ENCODE data around the gene PLAGL2.

GRCh38 chr20:32162351-32162750 is 45.2 kb downstream of the PLAGL2 start:
- no peak for TF ChIP-seq POLR2A (IDR thresholded peaks at IDR 0.05)
- TF ChIP-seq, protein P1, sequence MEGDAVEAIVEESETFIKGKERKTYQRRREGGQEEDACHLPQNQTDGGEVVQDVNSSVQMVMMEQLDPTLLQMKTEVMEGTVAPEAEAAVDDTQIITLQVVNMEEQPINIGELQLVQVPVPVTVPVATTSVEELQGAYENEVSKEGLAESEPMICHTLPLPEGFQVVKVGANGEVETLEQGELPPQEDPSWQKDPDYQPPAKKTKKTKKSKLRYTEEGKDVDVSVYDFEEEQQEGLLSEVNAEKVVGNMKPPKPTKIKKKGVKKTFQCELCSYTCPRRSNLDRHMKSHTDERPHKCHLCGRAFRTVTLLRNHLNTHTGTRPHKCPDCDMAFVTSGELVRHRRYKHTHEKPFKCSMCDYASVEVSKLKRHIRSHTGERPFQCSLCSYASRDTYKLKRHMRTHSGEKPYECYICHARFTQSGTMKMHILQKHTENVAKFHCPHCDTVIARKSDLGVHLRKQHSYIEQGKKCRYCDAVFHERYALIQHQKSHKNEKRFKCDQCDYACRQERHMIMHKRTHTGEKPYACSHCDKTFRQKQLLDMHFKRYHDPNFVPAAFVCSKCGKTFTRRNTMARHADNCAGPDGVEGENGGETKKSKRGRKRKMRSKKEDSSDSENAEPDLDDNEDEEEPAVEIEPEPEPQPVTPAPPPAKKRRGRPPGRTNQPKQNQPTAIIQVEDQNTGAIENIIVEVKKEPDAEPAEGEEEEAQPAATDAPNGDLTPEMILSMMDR (IDR thresholded peaks at IDR 0.05), result no peak

Measured in uterus (tissue), 2 donors.